Upper lobe of right lung (tissue), 1 donor: ENCODE results near the gene TSPAN4. TPM values are rescaled to one million over a fixed set of nuclear protein-coding genes. Genes with fewer than 3 reads are reported as not detected.

Experiments
- ATAC-seq: fragments of 200-7000 bp; cut with Tn5 transposase; one replicate; pipeline ENCODE4 v1.9.1; 2020; ENCODE audit warnings: mild to moderate bottlenecking, moderate library complexity
- DNase-seq: peaks from one replicate; pipeline ENCODE4 v3.0.0-alpha.2; 2020
- H3K27ac ChIP-seq: fragments of 200-600 bp; one replicate; pipeline ENCODE4 v1.8.0; 2022
- H3K27me3 ChIP-seq: fragments of 200-600 bp; one replicate; pipeline ENCODE4 v1.8.0; 2022; ENCODE audit warnings: mild to moderate bottlenecking
- H3K36me3 ChIP-seq: fragments of 200-600 bp; one replicate; pipeline ENCODE4 v1.8.0; 2022
- H3K4me1 ChIP-seq: fragments of 200-600 bp; one replicate; pipeline ENCODE4 v1.8.0; 2022
- H3K4me3 ChIP-seq: fragments of 200-600 bp; one replicate; pipeline ENCODE4 v1.8.0; 2022; ENCODE audit warnings: mild to moderate bottlenecking
- H3K9me3 ChIP-seq: fragments of 200-600 bp; one replicate; pipeline ENCODE4 v1.8.0; 2022
- CTCF ChIP-seq: fragments of 200-600 bp; IDR thresholded peaks from one replicate; pipeline ENCODE4 v1.8.0; 2022; ENCODE audit warnings: antibody characterized with exemption
- intact Hi-C: fragments of 100-400 bp; cut with DNase I; formaldehyde crosslinking; loops from one replicate; pipeline ENCODE4 v1.11.0; 2022
- total RNA-seq: library from RNA; stranded (reverse); fragmentation: NEBNext Ultra II Directional; extraction: Animal tissue kit (Norgen Biotek cat#: 25700); gene quantifications from one replicate; pipeline ENCODE4 v1.2.1, GENCODE V29; 2021
- donor health status: DM: no; HTN: yes; CAD: no; lungs with severe emphysema.

The TSPAN4 gene
- total RNA-seq, 1 donor from 2014 or later, result 167 TPM

- no peaks in the 10 kb centered on the region for H3K4me1 ChIP-seq
- H3K9me3 ChIP-seq, result no peaks in the 10 kb centered on the region
- H3K36me3 ChIP-seq, result no peaks in the 10 kb centered on the region
- intact Hi-C loops, result no loop called here
- ATAC-seq, result no peak
- H3K27ac ChIP-seq, result no peak overlapping the region
- no peaks in the 10 kb centered on the region for H3K27me3 ChIP-seq
- no peak for DNase-seq
- no peak for TF ChIP-seq CTCF
- H3K4me3 ChIP-seq, result no peak overlapping the region
Observed at GRCh38 chr11:887589-887988, 44.9 kb downstream of the TSPAN4 start.

- H3K4me3 ChIP-seq, result no peak overlapping the region
- H3K27ac ChIP-seq, result no peak overlapping the region
- H3K27me3 ChIP-seq, result no peaks in the 10 kb centered on the region
- DNase-seq, result no peak
- TF ChIP-seq CTCF, result no peak
- H3K4me1 ChIP-seq, result no peaks in the 10 kb centered on the region
- intact Hi-C loops, result no loop called here
- no peaks in the 10 kb centered on the region for H3K36me3 ChIP-seq
- ATAC-seq, result no peak
- H3K9me3 ChIP-seq, result no peaks in the 10 kb centered on the region
Observed at GRCh38 chr11:888310-889212, 45.9 kb downstream of the TSPAN4 start.

GRCh38 chr11:889257-889656 lies 46.6 kb downstream of the TSPAN4 start:
- H3K4me1 ChIP-seq, result no peaks in the 10 kb centered on the region

GRCh38 chr11:889687-890475 lies 47.2 kb downstream of the TSPAN4 start:
- intact Hi-C loops, result no loop called here
- TF ChIP-seq CTCF, result no peak
- Histone ChIP-seq H3K27ac (no peak overlapping the region), H3K27me3 (no peaks in the 10 kb centered on the region), H3K4me1 (no peaks in the 10 kb centered on the region), H3K36me3 (no peaks in the 10 kb centered on the region), H3K9me3 (no peaks in the 10 kb centered on the region), H3K4me3 (no peak overlapping the region)
- no peak for DNase-seq
- no peak for ATAC-seq

More at GRCh38 chr11:889257-889656, 46.6 kb downstream of the TSPAN4 start:
- Histone ChIP-seq H3K27ac (no peak overlapping the region), H3K36me3 (no peaks in the 10 kb centered on the region), H3K4me3 (no peak overlapping the region), H3K27me3 (no peaks in the 10 kb centered on the region), H3K9me3 (no peaks in the 10 kb centered on the region)
- TF ChIP-seq CTCF, result no peak
- intact Hi-C loops, result no loop called here
- no peak for DNase-seq
- ATAC-seq, result no peak

GRCh38 chr11:890794-891540 lies 48.3 kb downstream of the TSPAN4 start:
- H3K9me3 ChIP-seq, result no peaks in the 10 kb centered on the region
- H3K4me1 ChIP-seq, result no peaks in the 10 kb centered on the region
- no peak overlapping the region for H3K27ac ChIP-seq
- H3K4me3 ChIP-seq, result no peak overlapping the region
- intact Hi-C loops, result no loop called here
- no peaks in the 10 kb centered on the region for H3K27me3 ChIP-seq
- no peak for ATAC-seq
- no peak for TF ChIP-seq CTCF
- no peaks in the 10 kb centered on the region for H3K36me3 ChIP-seq
- no peak for DNase-seq
